IMR-90 (cell line): ENCODE results near the gene ACSS2. TPM values are rescaled to one million over a fixed set of nuclear protein-coding genes. Genes with fewer than 3 reads are reported as not detected.

Experiments used
- ATAC-seq: fragments of 200-7000 bp; cut with Tn5 transposase; 2 replicates; pipeline ENCODE4 v1.9.1; 2020; ENCODE audit warnings: low read depth, mild to moderate bottlenecking, moderate library complexity
- BruUV-seq: library from RNA; stranded (reverse); fragments of 400-500 nt; replicated peaks from 2 replicates; lab custom pipeline; 2021; lab: Mats Ljungman, UMichigan
- CTCF ChIA-PET: fragments of 300-600 bp; formaldehyde crosslinking; extraction: SDS; loops from one replicate; lab custom pipeline; 2021; ENCODE audit warnings: antibody characterized with exemption; lab: Yijun Ruan, JAX
- POLR2A ChIA-PET: fragments of 300-600 bp; sonication (Branson Sonifier 250); formaldehyde crosslinking; loops from one replicate; lab custom pipeline; 2022; ENCODE audit warnings: antibody characterized with exemption; ENCODE audit not compliant: unreplicated experiment; lab: Charles Lee
- DNase-seq: peaks from one replicate; pipeline ENCODE4 v3.0.0; 2013
- H2AFZ ChIP-seq: replicated peaks from 2 replicates; pipeline ENCODE3; 2013; ENCODE audit warnings: low read length, mild to moderate bottlenecking; ENCODE audit not compliant: poor library complexity
- H2AK5ac ChIP-seq: 2 replicates; pipeline ENCODE4 v1.6.1; 2013; ENCODE audit warnings: low read depth, low read length, inconsistent platforms
- H2AK9ac ChIP-seq: replicated peaks from 2 replicates; pipeline ENCODE3; 2013; ENCODE audit warnings: mild to moderate bottlenecking, low read depth, low read length, moderate library complexity; ENCODE audit not compliant: poor library complexity
- H2BK120ac ChIP-seq: 2 replicates; pipeline ENCODE4 v1.6.1; 2013; ENCODE audit warnings: low read depth, low read length, inconsistent platforms
- H2BK15ac ChIP-seq: 3 replicates; pipeline ENCODE4 v1.6.1; 2013; ENCODE audit warnings: low read depth, low read length, inconsistent platforms
- H2BK20ac ChIP-seq: 2 replicates; pipeline ENCODE4 v1.6.1; 2013; ENCODE audit warnings: low read depth, mild to moderate bottlenecking, inconsistent platforms, low read length, moderate library complexity
- H2BK5ac ChIP-seq: 2 replicates; pipeline ENCODE4 v1.6.1; 2013; ENCODE audit warnings: mild to moderate bottlenecking, low read depth, low read length, inconsistent platforms; ENCODE audit not compliant: poor library complexity, severe bottlenecking
- H3K14ac ChIP-seq: replicated peaks from 2 replicates; pipeline ENCODE4 v1.6.1; 2013; ENCODE audit warnings: low read depth, low read length, inconsistent platforms
- H3K18ac ChIP-seq: 2 replicates; pipeline ENCODE4 v1.6.1; 2013; ENCODE audit warnings: low read depth, low read length, control low read depth
- H3K23ac ChIP-seq: 2 replicates; pipeline ENCODE4 v1.6.1; 2013; ENCODE audit warnings: low read depth, low read length, inconsistent platforms
- H3K27ac ChIP-seq: 2 replicates; pipeline ENCODE4 v1.5.1; 2013; ENCODE audit warnings: mild to moderate bottlenecking, control low read depth, low read length; ENCODE audit not compliant: insufficient read depth
- H3K27me3 ChIP-seq: 2 replicates; pipeline ENCODE4 v1.6.1; 2013; ENCODE audit warnings: low read length; ENCODE audit not compliant: control insufficient read depth, insufficient read depth
- H3K36me3 ChIP-seq: 2 replicates; pipeline ENCODE4 v1.6.1; 2013; ENCODE audit warnings: low read length, mixed read lengths; ENCODE audit not compliant: control insufficient read depth, insufficient read depth
- H3K4ac ChIP-seq: 2 replicates; pipeline ENCODE4 v1.6.1; 2013; ENCODE audit warnings: low read depth, low read length, inconsistent platforms
- H3K4me1 ChIP-seq: 2 replicates; pipeline ENCODE4 v1.6.1; 2013; ENCODE audit warnings: low read length, mixed read lengths; ENCODE audit not compliant: control insufficient read depth, insufficient read depth
- H3K4me2 ChIP-seq: 2 replicates; pipeline ENCODE4 v1.6.1; 2013; ENCODE audit warnings: low read depth, mild to moderate bottlenecking, control low read depth, low read length, moderate library complexity
- H3K4me3 ChIP-seq: 2 replicates; pipeline ENCODE4 v1.5.1; 2013; ENCODE audit warnings: low read depth, mild to moderate bottlenecking, control low read depth, low read length, moderate library complexity; ENCODE audit not compliant: insufficient read depth
- H3K56ac ChIP-seq: 2 replicates; pipeline ENCODE4 v1.6.1; 2013; ENCODE audit warnings: low read length, inconsistent platforms; ENCODE audit not compliant: insufficient read depth; ENCODE audit errors: extremely low read depth
- H3K79me1 ChIP-seq, 2 experiments: 2 replicates each; pipeline ENCODE4 v1.6.1; 2013; ENCODE audit warnings: low read length in 2 of 2, inconsistent platforms in 1 of 2, low read depth in 1 of 2
- H3K9ac ChIP-seq: 2 replicates; pipeline ENCODE4 v1.6.1; 2013; ENCODE audit warnings: low read depth, low read length, control low read depth
- H3K9me1 ChIP-seq: 2 replicates; pipeline ENCODE4 v1.6.1; 2013; ENCODE audit warnings: low read length, inconsistent platforms; ENCODE audit not compliant: insufficient read depth
- H3K9me3 ChIP-seq: 2 replicates; pipeline ENCODE4 v1.6.1; 2013; ENCODE audit warnings: low read length; ENCODE audit not compliant: control insufficient read depth, insufficient read depth
- H4K20me1 ChIP-seq: 2 replicates; pipeline ENCODE4 v1.6.1; 2013; ENCODE audit warnings: low read length, inconsistent platforms; ENCODE audit not compliant: insufficient read depth
- H4K5ac ChIP-seq: 2 replicates; pipeline ENCODE4 v1.6.1; 2013; ENCODE audit warnings: mild to moderate bottlenecking, low read depth, low read length, control low read depth
- H4K8ac ChIP-seq, 2 experiments: 2 replicates each; pipeline ENCODE4 v1.6.1; 2013; ENCODE audit warnings: low read depth in 2 of 2, low read length in 2 of 2, control low read depth in 1 of 2, inconsistent platforms in 1 of 2
- H4K91ac ChIP-seq: 2 replicates; pipeline ENCODE4 v1.6.1; 2013; ENCODE audit warnings: low read depth, low read length, inconsistent platforms; ENCODE audit not compliant: insufficient read depth
- BHLHE40 ChIP-seq: fragments of 150-350 bp; IDR thresholded peaks from 2 replicates; pipeline ENCODE4 v1.6.1; 2016; ENCODE audit warnings: mild to moderate bottlenecking, low read depth, low read length
- CEBPB ChIP-seq: IDR thresholded peaks from 2 replicates; pipeline ENCODE4 v1.6.1; 2012; ENCODE audit warnings: low read depth, low read length, improper control_type of control experiment
- CHD1 ChIP-seq: IDR thresholded peaks from 2 replicates; pipeline ENCODE4 v1.6.1; 2012; ENCODE audit warnings: low read depth, low read length, improper control_type of control experiment
- ELK1 ChIP-seq: fragments of 150-350 bp; IDR thresholded peaks from 2 replicates; pipeline ENCODE4 v1.6.1; 2016; ENCODE audit warnings: low read depth, mild to moderate bottlenecking, low read length, moderate library complexity, borderline replicate concordance
- FOS ChIP-seq: fragments of 150-350 bp; IDR thresholded peaks from 2 replicates; pipeline ENCODE4 v1.6.1; 2016; ENCODE audit warnings: low read depth, low read length
- MAFK ChIP-seq: IDR thresholded peaks from 2 replicates; pipeline ENCODE4 v1.6.1; 2012; ENCODE audit warnings: low read depth, low read length, improper control_type of control experiment
- MAZ ChIP-seq: IDR thresholded peaks from 2 replicates; pipeline ENCODE4 v1.6.1; 2012; ENCODE audit warnings: low read depth, mild to moderate bottlenecking, low read length, improper control_type of control experiment, moderate library complexity, borderline replicate concordance
- MXI1 ChIP-seq: IDR thresholded peaks from 2 replicates; pipeline ENCODE4 v1.6.1; 2012; ENCODE audit warnings: low read depth, mild to moderate bottlenecking, low read length, moderate library complexity, borderline replicate concordance
- NFE2L2 ChIP-seq: fragments of 150-350 bp; IDR thresholded peaks from 2 replicates; pipeline ENCODE4 v1.6.1; 2016; ENCODE audit warnings: low read depth, mild to moderate bottlenecking, low read length
- POLR2A ChIP-seq: IDR thresholded peaks from 2 replicates; pipeline ENCODE4 v1.6.1; 2012; ENCODE audit warnings: mild to moderate bottlenecking, low read depth, low read length
- RAD21 ChIP-seq: IDR thresholded peaks from 2 replicates; pipeline ENCODE4 v1.6.1; 2012; ENCODE audit warnings: low read length, improper control_type of control experiment
- RCOR1 ChIP-seq: IDR thresholded peaks from 2 replicates; pipeline ENCODE4 v1.6.1; 2012; ENCODE audit warnings: mild to moderate bottlenecking, low read length, improper control_type of control experiment; ENCODE audit not compliant: insufficient replicate concordance
- RFX5 ChIP-seq: IDR thresholded peaks from 2 replicates; pipeline ENCODE4 v1.8.0; 2012; ENCODE audit warnings: low read depth, mild to moderate bottlenecking, low read length, moderate library complexity
- SMC3 ChIP-seq: fragments of 150-350 bp; IDR thresholded peaks from 2 replicates; pipeline ENCODE4 v1.6.1; 2016; ENCODE audit warnings: low read depth, mild to moderate bottlenecking, antibody characterized with exemption, low read length, moderate library complexity
- USF2 ChIP-seq: fragments of 150-350 bp; IDR thresholded peaks from 2 replicates; pipeline ENCODE4 v1.6.1; 2017; ENCODE audit warnings: mild to moderate bottlenecking, antibody characterized with exemption, low read length, low read depth
- WGBS, 2 experiments: methylation state at CpG; one replicate each; pipeline versions ENCODE4 v1.1.5 to v1.1.7; 2013; ENCODE audit warnings: missing lambda C conversion rate in 2 of 2; ENCODE audit not compliant: insufficient read length in 1 of 2; ENCODE audit errors: extremely low coverage in 2 of 2; 5-methylcytosine and 5-hydroxymethylcytosine counted together
- dilution Hi-C: fragments of 300-500 bp; cut with HindIII; formaldehyde crosslinking; loops from one replicate; pipeline ENCODE4 v1.14.3; 2018; ENCODE audit warnings: low sequenced_read_pairs; ENCODE audit not compliant: unreplicated experiment
- in situ Hi-C: fragments of 300-500 bp; cut with MboI; formaldehyde crosslinking; loops from 3 replicates; pipeline ENCODE4 v1.14.3; 2019; ENCODE audit warnings: low sequenced_read_pairs, inconsistent platforms, mixed read lengths
- intact Hi-C: fragments of 100-400 bp; cut with micrococcal nuclease; formaldehyde crosslinking; loops from 2 replicates; pipeline ENCODE4 v1.10.0; 2022
- polyA plus RNA-seq, 3 experiments: library from polyadenylated mRNA; depleted of rRNA; stranded (reverse); fragments of >200 nt; gene quantifications; 2 replicates each; pipeline ENCODE4 v1.2.3, GENCODE V29; 2012; ENCODE audit warnings: low replicate concordance in 1 of 3
- total RNA-seq: library from RNA; depleted of rRNA; stranded (reverse); fragments of >200 nt; gene quantifications from 2 replicates; pipeline ENCODE4 v1.2.3, GENCODE V29; 2012
- TF ChIP-seq, protein P1 (sequence below): conservative IDR thresholded peaks from 2 replicates; pipeline ENCODE4 v1.5.1; 2012; ENCODE audit warnings: mild to moderate bottlenecking, low read depth, low read length, improper control_type of control experiment

ACSS2 gene
- total and polyA plus RNA-seq, 2 of the 4 experiments (the other 2 are of a cell fraction), result 26.9 to 46.4 TPM

DNA sequence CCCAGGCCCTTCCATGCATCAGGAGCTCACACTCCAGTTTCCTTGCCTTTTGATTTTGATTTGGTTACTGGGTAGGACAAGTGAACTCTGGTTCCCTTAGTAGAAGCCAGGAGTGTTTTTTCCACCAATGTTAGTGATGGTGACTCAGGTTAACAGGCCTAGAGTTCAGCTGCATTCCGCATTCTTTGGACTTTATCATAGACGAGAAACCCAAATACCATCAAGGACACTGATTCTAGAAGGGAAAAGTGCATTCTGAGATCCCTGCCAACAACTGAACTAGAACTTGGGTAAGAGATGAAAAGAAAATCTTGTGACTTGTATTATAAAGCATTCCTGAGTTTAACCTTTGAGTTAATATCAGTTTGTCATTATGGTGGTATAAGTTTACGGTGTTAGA, 70.2 kb downstream of the ACSS2 start:
- dilution Hi-C loops (no loop called here), in situ Hi-C loops (no loop called here), intact Hi-C loops (no loop called here)
- H3K36me3 ChIP-seq, result peaks cover 25% of the 10 kb centered on the region
- H4K20me1 ChIP-seq, result no peaks in the 10 kb centered on the region
- DNase-seq (peak; percentile 59), ATAC-seq (peak; percentile 36)
- no peak overlapping the region for H4K91ac ChIP-seq
- ChIA-PET POLR2A (no interaction called here), CTCF (no interaction called here)
- no peak overlapping the region for H3K56ac ChIP-seq
- peaks cover 8% of the 10 kb centered on the region for H3K9me1 ChIP-seq
- BruUV-seq, result no TSS peak
- H2AK9ac ChIP-seq, result no peak overlapping the region
- H3K4me3 ChIP-seq, result no peak overlapping the region
- H2BK20ac ChIP-seq, result no peak overlapping the region
- H3K27ac ChIP-seq, result no peak overlapping the region
- no peak overlapping the region for H3K14ac ChIP-seq
- H2AFZ ChIP-seq, result no peak overlapping the region
- no peak for TF ChIP-seq ELK1
- no peak for TF ChIP-seq MAFK
- no peak for TF ChIP-seq RFX5
- TF ChIP-seq NFE2L2, result no peak
- TF ChIP-seq RAD21, result no peak
- TF ChIP-seq, protein P1, sequence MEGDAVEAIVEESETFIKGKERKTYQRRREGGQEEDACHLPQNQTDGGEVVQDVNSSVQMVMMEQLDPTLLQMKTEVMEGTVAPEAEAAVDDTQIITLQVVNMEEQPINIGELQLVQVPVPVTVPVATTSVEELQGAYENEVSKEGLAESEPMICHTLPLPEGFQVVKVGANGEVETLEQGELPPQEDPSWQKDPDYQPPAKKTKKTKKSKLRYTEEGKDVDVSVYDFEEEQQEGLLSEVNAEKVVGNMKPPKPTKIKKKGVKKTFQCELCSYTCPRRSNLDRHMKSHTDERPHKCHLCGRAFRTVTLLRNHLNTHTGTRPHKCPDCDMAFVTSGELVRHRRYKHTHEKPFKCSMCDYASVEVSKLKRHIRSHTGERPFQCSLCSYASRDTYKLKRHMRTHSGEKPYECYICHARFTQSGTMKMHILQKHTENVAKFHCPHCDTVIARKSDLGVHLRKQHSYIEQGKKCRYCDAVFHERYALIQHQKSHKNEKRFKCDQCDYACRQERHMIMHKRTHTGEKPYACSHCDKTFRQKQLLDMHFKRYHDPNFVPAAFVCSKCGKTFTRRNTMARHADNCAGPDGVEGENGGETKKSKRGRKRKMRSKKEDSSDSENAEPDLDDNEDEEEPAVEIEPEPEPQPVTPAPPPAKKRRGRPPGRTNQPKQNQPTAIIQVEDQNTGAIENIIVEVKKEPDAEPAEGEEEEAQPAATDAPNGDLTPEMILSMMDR, result no peak
- TF ChIP-seq MAZ, result no peak
- no peak for TF ChIP-seq USF2
- no peak for TF ChIP-seq CEBPB
- TF ChIP-seq CHD1, result no peak
- TF ChIP-seq FOS, result no peak
- TF ChIP-seq SMC3, result no peak
- TF ChIP-seq RCOR1, result no peak
- no peak for TF ChIP-seq BHLHE40
- TF ChIP-seq POLR2A, result no peak
- TF ChIP-seq MXI1, result no peak
- no peak overlapping the region for H2BK5ac ChIP-seq
- WGBS, 2 experiments, result no CpG with 5 or more reads among the region's 3 CpGs
- H3K9ac ChIP-seq, result no peak overlapping the region
- peaks cover 0 to 6% of the 10 kb centered on the region in 2 experiments; a peak in 2 of 4 replicates for H3K79me1 ChIP-seq
- no peak overlapping the region for H2BK120ac ChIP-seq
- peaks cover 3% of the 10 kb centered on the region for H3K4me1 ChIP-seq
- no peaks in the 10 kb centered on the region for H3K27me3 ChIP-seq
- H3K9me3 ChIP-seq, result no peaks in the 10 kb centered on the region
- no peak overlapping the region for H4K8ac ChIP-seq
- peak overlapping the region; percentile 13; the same call in 1 of the 2 replicates for H2AK5ac ChIP-seq
- H4K5ac ChIP-seq, result no peak overlapping the region
- H2BK15ac ChIP-seq, result no peak overlapping the region
- H3K23ac ChIP-seq, result no peak overlapping the region
- no peak overlapping the region for H3K4me2 ChIP-seq
- H3K18ac ChIP-seq, result no peak overlapping the region
- no peak overlapping the region for H3K4ac ChIP-seq
